DMS 273 (cell line): Measurements from ENCODE around the gene HAUS8.

Source experiments
- DNase-seq: peaks from one replicate; lab custom pipeline; 2025; ENCODE audit not compliant: unreplicated experiment; lab: John Stamatoyannopoulos, UW

The HAUS8 gene

GRCh38 chr19:17077447-17078028 is 2.3 kb upstream of the HAUS8 start:
- no peak for DNase-seq

GRCh38 chr19:17076543-17076991 is 1.3 kb upstream of the HAUS8 start:
- peak; percentile 43 for DNase-seq

- peak; percentile 63 for DNase-seq
These were observed 751 bp upstream of the HAUS8 start for GRCh38 chr19:17075864-17076542.

GRCh38 chr19:17074634-17075034 is 618 bp downstream of the HAUS8 start:
- DNase-seq = no peak

GRCh38 chr19:17073869-17074633 is 1.2 kb downstream of the HAUS8 start:
- DNase-seq = no peak

- DNase-seq = no peak
These were observed 4.3 kb downstream of the HAUS8 start for GRCh38 chr19:17070912-17071311.

- no peak for DNase-seq
These were observed 4.8 kb downstream of the HAUS8 start for GRCh38 chr19:17070421-17070820.

- no peak for DNase-seq
These were observed 6.1 kb downstream of the HAUS8 start for GRCh38 chr19:17069193-17069592.

GRCh38 chr19:17063428-17063827 is 11.8 kb downstream of the HAUS8 start:
- DNase-seq = no peak

- DNase-seq = no peak
These were observed 13.6 kb downstream of the HAUS8 start for GRCh38 chr19:17061691-17062090.

- no peak for DNase-seq
These were observed 14.0 kb downstream of the HAUS8 start for GRCh38 chr19:17061205-17061604.

- no peak for DNase-seq
These were observed 14.4 kb downstream of the HAUS8 start for GRCh38 chr19:17060802-17061201.

GRCh38 chr19:17058236-17058635 is 17.0 kb downstream of the HAUS8 start:
- peak; percentile 66 for DNase-seq

- DNase-seq = no peak
These were observed 19.6 kb downstream of the HAUS8 start for GRCh38 chr19:17055636-17056035.

- no peak for DNase-seq
These were observed 20.5 kb downstream of the HAUS8 start for GRCh38 chr19:17054746-17055145.

- DNase-seq = peak; percentile 71
These were observed 22.8 kb downstream of the HAUS8 start for GRCh38 chr19:17052439-17052838.

GRCh38 chr19:17049711-17050280 is 25.5 kb downstream of the HAUS8 start:
- DNase-seq = no peak

GRCh38 chr19:17048885-17049453 is 26.3 kb downstream of the HAUS8 start:
- DNase-seq = no peak

- no peak for DNase-seq
These were observed 29.2 kb downstream of the HAUS8 start for GRCh38 chr19:17045907-17046502.

- no peak for DNase-seq
These were observed 31.5 kb downstream of the HAUS8 start for GRCh38 chr19:17043744-17044143.

GRCh38 chr19:17041976-17042375 is 33.3 kb downstream of the HAUS8 start:
- DNase-seq = no peak
